Fibroblast of lung (primary cell): ENCODE results near the gene CD244.

Experiments used
- EZH2 ChIP-seq: IDR thresholded peaks from 2 replicates; pipeline ENCODE4 v1.5.1; 2012; ENCODE audit warnings: low read length, control low read depth, mild to moderate bottlenecking; ENCODE audit errors: missing control alignments
- TF ChIP-seq, protein P1 (sequence below), 2 donors: IDR thresholded peaks in 1 of 2; conservative IDR thresholded peaks in 1 of 2; 1 replicate in 1 of 2; 2 replicates in 1 of 2; pipeline ENCODE4 v1.5.1; 2011 to 2012; ENCODE audit warnings: low read length in 2 of 2, control low read depth in 1 of 2, inconsistent platforms in 1 of 2, low read depth in 1 of 2, mild to moderate bottlenecking in 1 of 2

DNA sequence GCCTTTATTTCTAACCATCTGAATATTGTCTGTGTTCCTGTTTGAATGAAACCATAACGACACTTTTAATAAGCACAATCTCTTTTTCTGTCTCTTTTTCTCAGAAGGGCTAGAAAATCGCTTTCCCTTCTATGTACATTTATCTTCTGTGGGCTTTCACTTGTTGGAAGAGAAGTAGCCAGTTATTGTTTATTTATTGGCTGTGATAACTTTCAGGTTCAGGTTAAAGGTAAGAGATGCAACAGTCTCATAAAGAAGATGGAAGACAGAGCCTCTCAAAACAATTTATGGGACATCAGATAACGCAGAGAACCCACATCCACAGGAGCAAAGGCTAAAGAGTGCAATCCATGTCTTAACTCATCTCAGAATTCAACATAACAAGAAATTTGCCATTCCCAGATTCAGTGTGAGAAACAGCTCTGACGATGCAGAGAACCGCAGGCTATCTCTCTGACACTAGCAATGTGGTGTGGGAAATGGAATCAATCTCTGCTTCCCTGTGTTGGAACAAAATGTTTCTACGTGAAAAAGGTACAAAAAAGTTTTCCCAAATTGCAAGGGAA is 4.1 kb upstream of the CD244 start:
- no peak for TF ChIP-seq EZH2
- TF ChIP-seq, protein P1, sequence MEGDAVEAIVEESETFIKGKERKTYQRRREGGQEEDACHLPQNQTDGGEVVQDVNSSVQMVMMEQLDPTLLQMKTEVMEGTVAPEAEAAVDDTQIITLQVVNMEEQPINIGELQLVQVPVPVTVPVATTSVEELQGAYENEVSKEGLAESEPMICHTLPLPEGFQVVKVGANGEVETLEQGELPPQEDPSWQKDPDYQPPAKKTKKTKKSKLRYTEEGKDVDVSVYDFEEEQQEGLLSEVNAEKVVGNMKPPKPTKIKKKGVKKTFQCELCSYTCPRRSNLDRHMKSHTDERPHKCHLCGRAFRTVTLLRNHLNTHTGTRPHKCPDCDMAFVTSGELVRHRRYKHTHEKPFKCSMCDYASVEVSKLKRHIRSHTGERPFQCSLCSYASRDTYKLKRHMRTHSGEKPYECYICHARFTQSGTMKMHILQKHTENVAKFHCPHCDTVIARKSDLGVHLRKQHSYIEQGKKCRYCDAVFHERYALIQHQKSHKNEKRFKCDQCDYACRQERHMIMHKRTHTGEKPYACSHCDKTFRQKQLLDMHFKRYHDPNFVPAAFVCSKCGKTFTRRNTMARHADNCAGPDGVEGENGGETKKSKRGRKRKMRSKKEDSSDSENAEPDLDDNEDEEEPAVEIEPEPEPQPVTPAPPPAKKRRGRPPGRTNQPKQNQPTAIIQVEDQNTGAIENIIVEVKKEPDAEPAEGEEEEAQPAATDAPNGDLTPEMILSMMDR (conservative IDR thresholded peaks at IDR 0.05 in 1 of 2, IDR thresholded peaks at IDR 0.05 in 1 of 2; ENCODE audit: low read depth in 1 of 2, low read length in 2 of 2): no peak
